ENCODE results near the gene CYP27B1.

DNA sequence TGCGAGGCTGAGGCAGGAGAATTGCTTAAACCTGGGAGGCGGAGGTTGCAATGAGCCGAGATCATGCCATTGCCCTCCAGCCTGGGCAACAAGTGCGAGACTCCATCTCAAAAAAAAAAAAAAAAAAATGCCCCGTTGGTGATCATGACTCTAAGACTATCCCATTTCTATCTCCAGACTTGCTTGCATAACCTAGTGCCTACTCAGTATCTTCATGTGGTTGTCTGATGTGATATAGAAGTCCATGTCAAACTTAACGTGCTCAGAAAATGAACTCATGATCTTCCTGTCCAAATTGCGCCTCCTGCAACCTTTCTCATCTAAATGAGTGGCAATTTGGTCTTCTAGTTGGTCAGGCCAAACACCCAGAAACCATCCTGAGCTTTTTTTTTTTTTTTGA is 11.0 kb upstream of the CYP27B1 start:
- TF ChIP-seq POLR2A (IDR thresholded peaks at IDR 0.05; ENCODE audit: low read depth, low read length) (no peak), POLR2AphosphoS5 (IDR thresholded peaks at IDR 0.05; ENCODE audit: insufficient read depth, low read depth, low read length) (no peak)
- TF ChIP-seq, protein P1, sequence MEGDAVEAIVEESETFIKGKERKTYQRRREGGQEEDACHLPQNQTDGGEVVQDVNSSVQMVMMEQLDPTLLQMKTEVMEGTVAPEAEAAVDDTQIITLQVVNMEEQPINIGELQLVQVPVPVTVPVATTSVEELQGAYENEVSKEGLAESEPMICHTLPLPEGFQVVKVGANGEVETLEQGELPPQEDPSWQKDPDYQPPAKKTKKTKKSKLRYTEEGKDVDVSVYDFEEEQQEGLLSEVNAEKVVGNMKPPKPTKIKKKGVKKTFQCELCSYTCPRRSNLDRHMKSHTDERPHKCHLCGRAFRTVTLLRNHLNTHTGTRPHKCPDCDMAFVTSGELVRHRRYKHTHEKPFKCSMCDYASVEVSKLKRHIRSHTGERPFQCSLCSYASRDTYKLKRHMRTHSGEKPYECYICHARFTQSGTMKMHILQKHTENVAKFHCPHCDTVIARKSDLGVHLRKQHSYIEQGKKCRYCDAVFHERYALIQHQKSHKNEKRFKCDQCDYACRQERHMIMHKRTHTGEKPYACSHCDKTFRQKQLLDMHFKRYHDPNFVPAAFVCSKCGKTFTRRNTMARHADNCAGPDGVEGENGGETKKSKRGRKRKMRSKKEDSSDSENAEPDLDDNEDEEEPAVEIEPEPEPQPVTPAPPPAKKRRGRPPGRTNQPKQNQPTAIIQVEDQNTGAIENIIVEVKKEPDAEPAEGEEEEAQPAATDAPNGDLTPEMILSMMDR (IDR thresholded peaks at IDR 0.05; ENCODE audit: extremely low read depth in 1 of 2, insufficient read depth in 1 of 2, low read depth in 1 of 2, low read length in 2 of 2) = no peak
- TF ChIP-seq, protein P2, sequence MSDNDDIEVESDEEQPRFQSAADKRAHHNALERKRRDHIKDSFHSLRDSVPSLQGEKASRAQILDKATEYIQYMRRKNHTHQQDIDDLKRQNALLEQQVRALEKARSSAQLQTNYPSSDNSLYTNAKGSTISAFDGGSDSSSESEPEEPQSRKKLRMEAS (IDR thresholded peaks at IDR 0.05; ENCODE audit: insufficient read depth, insufficient read length) = no peak

Data from endothelial cell of umbilical vein (primary cell).